ENCODE measurements around the gene PCDHA12.

Gene PCDHA12

GRCh38 chr5:140862441-140863295, 12.4 kb upstream of the PCDHA12 start:
- H3F3A ChIP-seq (ENCODE audit: insufficient read depth) = no peaks in the 10 kb centered on the region
- no peaks in the 10 kb centered on the region for H3K9me2 ChIP-seq (replicated peaks; ENCODE audit: insufficient read depth, low read length)
- TF ChIP-seq CTCF (IDR thresholded peaks at IDR 0.05; ENCODE audit: insufficient read depth, low read length, poor library complexity, severe bottlenecking) (no peak), EZH2phosphoT487 (conservative IDR thresholded peaks at IDR 0.05; ENCODE audit: low read length) (no peak)
- H2AFZ ChIP-seq (ENCODE audit: low read depth, low read length, severe bottlenecking) = no peak overlapping the region
- no peaks in the 10 kb centered on the region for H3K79me2 ChIP-seq (ENCODE audit: insufficient read depth, low read length)
- H3K9me3 ChIP-seq (ENCODE audit: insufficient read depth, low read length) = no peaks in the 10 kb centered on the region
- no peaks in the 10 kb centered on the region for H3K36me3 ChIP-seq (ENCODE audit: low read length)
- H4K20me1 ChIP-seq (ENCODE audit: low read depth, low read length) = no peaks in the 10 kb centered on the region
- H3K4me3 ChIP-seq (ENCODE audit: insufficient read depth, low read length, poor library complexity, severe bottlenecking) = no peak overlapping the region
- no peak overlapping the region for H3K4me2 ChIP-seq (ENCODE audit: low read depth, low read length, poor library complexity, severe bottlenecking)
- H3K27ac ChIP-seq (ENCODE audit: low read depth, low read length) = no peak overlapping the region
- H3K9ac ChIP-seq (ENCODE audit: low read length) = no peak overlapping the region
- no peaks in the 10 kb centered on the region for H3K27me3 ChIP-seq (ENCODE audit: low read length)

GRCh38 chr5:140868721-140869554, 6.2 kb upstream of the PCDHA12 start, which contains the start of gene PCDHA11:
Gene PCDHA11, plus strand, starts transcription at chr5:140868957. Its CDS starts 147 bp downstream, at chr5:140869104.
- TF ChIP-seq EZH2phosphoT487 (conservative IDR thresholded peaks at IDR 0.05; ENCODE audit: low read length) (no peak), CTCF (IDR thresholded peaks at IDR 0.05; ENCODE audit: insufficient read depth, low read length, poor library complexity, severe bottlenecking) (no peak)
- Histone ChIP-seq H3K27ac (ENCODE audit: low read depth, low read length) (no peak within 1 kb of the TSS), H3K4me3 (ENCODE audit: insufficient read depth, low read length, poor library complexity, severe bottlenecking) (no peak within 1 kb of the TSS), H3K9me3 (ENCODE audit: insufficient read depth, low read length) (no peaks in the 10 kb centered on the region), H2AFZ (ENCODE audit: low read depth, low read length, severe bottlenecking) (no peak within 1 kb of the TSS), H3K9ac (ENCODE audit: low read length) (no peak within 1 kb of the TSS), H3K9me2 (replicated peaks; ENCODE audit: insufficient read depth, low read length) (no peaks in the 10 kb centered on the region), H3K27me3 (ENCODE audit: low read length) (no peaks in the 10 kb centered on the region), H3F3A (ENCODE audit: insufficient read depth) (no peaks in the 10 kb centered on the region), H3K36me3 (ENCODE audit: low read length) (no peaks in the 10 kb centered on the region), H4K20me1 (ENCODE audit: low read depth, low read length) (no peaks in the 10 kb centered on the region), H3K4me2 (ENCODE audit: low read depth, low read length, poor library complexity, severe bottlenecking) (no peak within 1 kb of the TSS), H3K79me2 (ENCODE audit: insufficient read depth, low read length) (no peaks in the 10 kb centered on the region)

GRCh38 chr5:140869555-140869886, 5.6 kb upstream of the PCDHA12 start:
- Histone ChIP-seq H4K20me1 (ENCODE audit: low read depth, low read length) (no peaks in the 10 kb centered on the region), H3K9me2 (replicated peaks; ENCODE audit: insufficient read depth, low read length) (no peaks in the 10 kb centered on the region), H3K9ac (ENCODE audit: low read length) (no peak overlapping the region), H3K27ac (ENCODE audit: low read depth, low read length) (no peak overlapping the region), H3K36me3 (ENCODE audit: low read length) (no peaks in the 10 kb centered on the region), H3F3A (ENCODE audit: insufficient read depth) (no peaks in the 10 kb centered on the region), H3K4me3 (ENCODE audit: insufficient read depth, low read length, poor library complexity, severe bottlenecking) (no peak overlapping the region), H3K4me2 (ENCODE audit: low read depth, low read length, poor library complexity, severe bottlenecking) (no peak overlapping the region), H3K79me2 (ENCODE audit: insufficient read depth, low read length) (no peaks in the 10 kb centered on the region), H3K9me3 (ENCODE audit: insufficient read depth, low read length) (no peaks in the 10 kb centered on the region), H3K27me3 (ENCODE audit: low read length) (no peaks in the 10 kb centered on the region), H2AFZ (ENCODE audit: low read depth, low read length, severe bottlenecking) (no peak overlapping the region)
- TF ChIP-seq CTCF (IDR thresholded peaks at IDR 0.05; ENCODE audit: insufficient read depth, low read length, poor library complexity, severe bottlenecking) = no peak
